H1 (cell line): ENCODE data around the gene LEMD2. TPM values are rescaled to one million over a fixed set of nuclear protein-coding genes. Genes with fewer than 3 reads are reported as not detected.
A peak's percentile ranks its signal among the peaks of the same experiment; 100 is the strongest.

Experiments used
- CTCF ChIA-PET: fragments of 300-600 bp; sonication (Branson Sonifier 250); formaldehyde crosslinking; loops from one replicate; lab custom pipeline; 2021; ENCODE audit not compliant: partially characterized antibody; lab: Charles Lee
- POLR2A ChIA-PET: fragments of 300-600 bp; sonication (Branson Sonifier 250); formaldehyde crosslinking; loops from one replicate; lab custom pipeline; 2021; ENCODE audit warnings: inconsistent platforms; ENCODE audit not compliant: partially characterized antibody; lab: Charles Lee
- DNase-seq, 2 experiments: peaks; one replicate each; pipeline versions ENCODE4 v3.0.0 to v3.0.0-alpha.2; 2010 to 2022; ENCODE audit warnings: low spot score in 2 of 2, low read depth in 1 of 2, mixed read lengths in 1 of 2
- FAIRE-seq: peaks from 2 replicates; lab custom pipeline; 2011; peaks lifted over from hg19 to GRCh38; lab: Jason Lieb, UNC
- H2AFZ ChIP-seq: 2 replicates; pipeline ENCODE4 v1.8.1; 2012; ENCODE audit warnings: low read length, inconsistent platforms
- H2AK5ac ChIP-seq: 2 replicates; pipeline ENCODE4 v1.6.1; 2013; ENCODE audit warnings: low read depth, low read length
- H2BK120ac ChIP-seq: replicated peaks from 2 replicates; pipeline ENCODE3; 2013; ENCODE audit warnings: low read depth, low read length, inconsistent platforms
- H2BK12ac ChIP-seq: 2 replicates; pipeline ENCODE4 v1.6.1; 2013; ENCODE audit warnings: low read depth, low read length
- H2BK15ac ChIP-seq: 2 replicates; pipeline ENCODE4 v1.6.1; 2013; ENCODE audit warnings: low read length
- H2BK20ac ChIP-seq: 2 replicates; pipeline ENCODE4 v1.6.1; 2013; ENCODE audit warnings: low read length
- H2BK5ac ChIP-seq: 2 replicates; pipeline ENCODE4 v1.6.1; 2013; ENCODE audit warnings: low read depth, low read length
- H3K14ac ChIP-seq: 2 replicates; pipeline ENCODE4 v1.6.1; 2013; ENCODE audit warnings: inconsistent platforms; ENCODE audit not compliant: insufficient read length
- H3K18ac ChIP-seq: 2 replicates; pipeline ENCODE4 v1.6.1; 2013; ENCODE audit warnings: low read length; ENCODE audit errors: extremely low read depth
- H3K23ac ChIP-seq: 2 replicates; pipeline ENCODE4 v1.6.1; 2013; ENCODE audit warnings: inconsistent platforms; ENCODE audit not compliant: insufficient read length
- H3K23me2 ChIP-seq: 2 replicates; pipeline ENCODE4 v1.6.1; 2013; ENCODE audit warnings: low read depth, low read length
- H3K27ac ChIP-seq: 2 replicates; pipeline ENCODE4 v1.6.1; 2011; ENCODE audit warnings: low read depth, low read length, inconsistent platforms
- H3K27me3 ChIP-seq, 4 experiments: replicated peaks in 1 of 4; 1 replicate in 1 of 4; 2 replicates in 3 of 4; pipeline versions ENCODE4 v1.6.1 to v1.8.1; 2011 to 2013; ENCODE audit warnings: low read length in 3 of 4, mild to moderate bottlenecking in 3 of 4, inconsistent platforms in 2 of 4, mixed read lengths in 2 of 4, moderate library complexity in 1 of 4; ENCODE audit not compliant: control insufficient read depth in 3 of 4, insufficient read depth in 3 of 4; ENCODE audit errors: extremely low read depth in 1 of 4
- H3K36me3 ChIP-seq, 4 experiments: 2 replicates each; pipeline versions ENCODE4 v1.6.1 to v1.8.1; 2011 to 2013; ENCODE audit warnings: mild to moderate bottlenecking in 4 of 4, low read length in 3 of 4, moderate library complexity in 2 of 4, control low read depth in 1 of 4, inconsistent platforms in 1 of 4; ENCODE audit not compliant: insufficient read depth in 4 of 4, control insufficient read depth in 2 of 4
- H3K4ac ChIP-seq: replicated peaks from 2 replicates; pipeline ENCODE3; 2013; ENCODE audit warnings: low read length, low read depth, mixed read lengths, inconsistent platforms; ENCODE audit not compliant: insufficient read length
- H3K4me1 ChIP-seq, 4 experiments: replicated peaks in 1 of 4; 1 replicate in 1 of 4; 2 replicates in 3 of 4; pipeline versions ENCODE4 v1.6.1 to v1.8.1; 2011 to 2013; ENCODE audit warnings: low read length in 3 of 4, inconsistent platforms in 2 of 4, mixed read lengths in 1 of 4; ENCODE audit not compliant: insufficient read depth in 4 of 4, control insufficient read depth in 3 of 4
- H3K4me2 ChIP-seq, 2 experiments: 2 replicates each; pipeline versions ENCODE4 v1.6.1 to v1.8.1; 2011 to 2013; ENCODE audit warnings: low read depth in 2 of 2, low read length in 2 of 2, control low read depth in 1 of 2, inconsistent platforms in 1 of 2, mild to moderate bottlenecking in 1 of 2; ENCODE audit not compliant: insufficient read depth in 1 of 2
- H3K4me3 ChIP-seq, 4 experiments: fragments of 200-600, 300-600 bp in 1 of 4; sonication (generic), shearing (Covaris generic), sonication (Bioruptor Twin) in 1 of 4; 2 replicates each; pipeline versions ENCODE4 v1.5.1 to v1.8.1; 2011 to 2016; ENCODE audit warnings: low read length in 4 of 4, low read depth in 3 of 4, control low read depth in 2 of 4, inconsistent platforms in 2 of 4, mild to moderate bottlenecking in 2 of 4, mixed read lengths in 1 of 4, moderate library complexity in 1 of 4; ENCODE audit not compliant: insufficient read depth in 2 of 4; ENCODE audit errors: extremely low read depth in 1 of 4
- H3K56ac ChIP-seq: replicated peaks from 2 replicates; pipeline ENCODE3; 2013; ENCODE audit warnings: low read depth, mild to moderate bottlenecking, mixed read lengths, low read length, inconsistent platforms; ENCODE audit not compliant: insufficient read length
- H3K79me1 ChIP-seq: 2 replicates; pipeline ENCODE4 v1.6.1; 2013; ENCODE audit warnings: low read depth, low read length, control low read depth
- H3K79me2 ChIP-seq, 2 experiments: 2 replicates each; pipeline versions ENCODE4 v1.6.1 to v1.8.1; 2012 to 2013; ENCODE audit warnings: low read length in 2 of 2, mild to moderate bottlenecking in 2 of 2, inconsistent platforms in 1 of 2; ENCODE audit not compliant: insufficient read depth in 2 of 2, control insufficient read depth in 1 of 2
- H3K9ac ChIP-seq, 4 experiments: replicated peaks in 1 of 4; 1 replicate in 1 of 4; 2 replicates in 3 of 4; pipeline versions ENCODE4 v1.6.1 to v1.8.1; 2011 to 2013; ENCODE audit warnings: low read depth in 3 of 4, low read length in 3 of 4, control low read depth in 2 of 4, mild to moderate bottlenecking in 2 of 4, moderate library complexity in 2 of 4, inconsistent platforms in 1 of 4; ENCODE audit errors: extremely low read depth in 1 of 4
- H3K9me3 ChIP-seq, 2 experiments: 2 replicates each; pipeline versions ENCODE4 v1.6.1 to v1.8.1; 2012 to 2013; ENCODE audit warnings: mild to moderate bottlenecking in 2 of 2, moderate library complexity in 2 of 2, control low read depth in 1 of 2, inconsistent platforms in 1 of 2, low read depth in 1 of 2, low read length in 1 of 2, mixed read lengths in 1 of 2; ENCODE audit not compliant: insufficient read depth in 2 of 2
- H4K20me1 ChIP-seq, 2 experiments: replicated peaks in 1 of 2; 2 replicates each; pipeline versions ENCODE3 to v1.8.1; 2011 to 2013; ENCODE audit warnings: inconsistent platforms in 2 of 2, low read length in 2 of 2, mild to moderate bottlenecking in 1 of 2; ENCODE audit not compliant: insufficient read depth in 2 of 2, control insufficient read depth in 1 of 2
- H4K5ac ChIP-seq: 2 replicates; pipeline ENCODE4 v1.6.1; 2013; ENCODE audit warnings: low read length, low read depth, mixed read lengths, inconsistent platforms; ENCODE audit not compliant: insufficient read length
- H4K8ac ChIP-seq: 2 replicates; pipeline ENCODE4 v1.8.0; 2013; ENCODE audit warnings: mild to moderate bottlenecking, moderate library complexity, low read length, inconsistent platforms; ENCODE audit not compliant: insufficient read depth; ENCODE audit errors: extremely low read depth
- H4K91ac ChIP-seq: replicated peaks from 2 replicates; pipeline ENCODE3; 2013; ENCODE audit warnings: low read length, mixed read lengths, inconsistent platforms; ENCODE audit not compliant: insufficient read length
- HDAC2 ChIP-seq, 2 experiments: fragments of 300-600 bp in 1 of 2; sonication (generic) in 1 of 2; IDR thresholded peaks; 2 replicates each; pipeline ENCODE4 v1.6.1; 2011 to 2012; ENCODE audit warnings: low read depth in 2 of 2, low read length in 2 of 2, mild to moderate bottlenecking in 2 of 2, moderate library complexity in 2 of 2, borderline replicate concordance in 1 of 2, inconsistent platforms in 1 of 2
- WGBS, 2 experiments: shearing (Covaris generic) in 1 of 2; methylation state at CpG; one replicate each; pipeline versions ENCODE4 v1.1.6 to v1.1.7; 2013 to 2015; ENCODE audit warnings: low lambda C conversion rate in 2 of 2, mixed read lengths in 2 of 2, inconsistent platforms in 1 of 2, low coverage in 1 of 2, missing lambda C conversion rate in 1 of 2; ENCODE audit not compliant: insufficient replicate concordance in 2 of 2, insufficient coverage in 1 of 2, insufficient read length in 1 of 2; ENCODE audit errors: extremely low coverage in 1 of 2, missing lambda C conversion rate in 1 of 2; 5-methylcytosine and 5-hydroxymethylcytosine counted together
- polyA plus RNA-seq, 7 experiments: library from polyadenylated mRNA; depleted of rRNA in 3 of 7; stranded (reverse) in 5 of 7; unstranded in 2 of 7; fragments of >200 nt in 5 of 7; fragments of 200-250 nt in 2 of 7; gene quantifications; 1 replicate in 5 of 7; 2 replicates in 1 of 7; 4 replicates in 1 of 7; pipeline versions ENCODE4 v1.2.1 to v1.2.3, GENCODE V29; 2011 to 2013; ENCODE audit warnings: missing spikeins in 2 of 7, mixed read lengths in 2 of 7
- total RNA-seq: library from RNA; stranded (reverse); fragmentation: NEBNext Ultra II Directional; extraction: Animal tissue kit (Norgen Biotek cat#: 25700); gene quantifications from 2 replicates; pipeline ENCODE4 v1.2.1, GENCODE V29; 2021

The LEMD2 gene
- total and polyA plus RNA-seq, 2 of the 8 experiments (the other 6 are each of a cell fraction or from before 2014, with no cell fraction given): 32.7 to 57.3 TPM

GRCh38 chr6:33759887-33760629, 28.9 kb downstream of the LEMD2 start:
- FAIRE-seq: no peak
- no peak overlapping the region for H2AFZ ChIP-seq
- no peak overlapping the region for H2BK12ac ChIP-seq
- no peak overlapping the region for H4K5ac ChIP-seq
- 94% methylated on average over 9 of the region's 9 CpGs; no CpG with 5 or more reads in 1 of the 2 experiments for WGBS, 2 experiments
- no peak for DNase-seq
- H3K9me3 ChIP-seq: no peaks in the 10 kb centered on the region
- no peak overlapping the region for H3K9ac ChIP-seq
- H3K14ac ChIP-seq: no peak overlapping the region
- H4K20me1 ChIP-seq: no peaks in the 10 kb centered on the region
- POLR2A ChIA-PET: interaction anchor here (1.3 to 2.5 kb wide), 3 partner anchors 8 to 49 kb away, joined by 3 to 10 read pairs (median 4); partner anchors contain the start of gene UQCC2
- H2BK120ac ChIP-seq: no peak overlapping the region
- no peak overlapping the region for H2BK5ac ChIP-seq
- H3K23ac ChIP-seq: no peak overlapping the region
- H2BK15ac ChIP-seq: peak overlapping the region; percentile 92; the same call in 1 of the 2 replicates
- no peaks in the 10 kb centered on the region for H3K36me3 ChIP-seq
- H3K4me1 ChIP-seq: peaks cover 0 to 4% (median 2%) of the 10 kb centered on the region in 4 experiments; a peak in 3 of 7 replicates
- H3K27ac ChIP-seq: no peak overlapping the region
- H3K23me2 ChIP-seq: no peaks in the 10 kb centered on the region
- H4K91ac ChIP-seq: no peak overlapping the region
- H3K4me2 ChIP-seq: no peak overlapping the region
- H3K27me3 ChIP-seq: no peaks in the 10 kb centered on the region
- H2AK5ac ChIP-seq: no peak overlapping the region
- H3K79me1 ChIP-seq: no peaks in the 10 kb centered on the region
- peak overlapping the region; percentile 90; the same call in 1 of the 2 replicates for H2BK20ac ChIP-seq
- no peak overlapping the region for H3K56ac ChIP-seq
- no peaks in the 10 kb centered on the region for H3K79me2 ChIP-seq
- no peak for TF ChIP-seq HDAC2 (IDR thresholded peaks at IDR 0.05; ENCODE audit: borderline replicate concordance in 1 of 2, low read depth in 2 of 2, low read length in 2 of 2)
- TF ChIP-seq, all 59 proteins: peak for 0
- Histone ChIP-seq H3K4ac (no peak overlapping the region), H3K18ac (no peak overlapping the region), H4K8ac (no peak overlapping the region), H3K4me3 (no peak overlapping the region)
- CTCF ChIA-PET: interaction anchor here (0.6 to 12.1 kb wide), 19 partner anchors 12 to 395 kb away, joined by 3 to 171 read pairs (median 4); partner anchors contain the start of genes IP6K3 and UQCC2
